Measurements from ENCODE around the gene ASCC1. TPM values are rescaled to one million over a fixed set of nuclear protein-coding genes. Genes with fewer than 3 reads are reported as not detected.

Gene ASCC1
- total RNA-seq, 3 donors from 2014 or later, result 18.0 to 23.6 (median 21.4) TPM

- ATAC-seq (no peak), DNase-seq (no peak)
- peaks cover 16% of the 10 kb centered on the region for H3K4me1 ChIP-seq (ENCODE audit: low read depth)
- intact Hi-C loops (cut with DNase I, micrococcal nuclease), result no loop called here
- TF ChIP-seq CTCF (IDR thresholded peaks at IDR 0.05), result no peak
- no peaks in the 10 kb centered on the region for H3K36me3 ChIP-seq (ENCODE audit: low read depth)
- H3K4me3 ChIP-seq, result no peak overlapping the region
- H3K9me3 ChIP-seq, result no peaks in the 10 kb centered on the region
These were observed 123.7 kb downstream of the ASCC1 start for GRCh38 chr10:72092171-72092924.

GRCh38 chr10:72090326-72090725 lies 125.8 kb downstream of the ASCC1 start:
- no peaks in the 10 kb centered on the region for H3K36me3 ChIP-seq (ENCODE audit: low read depth)
- no peak for TF ChIP-seq CTCF (IDR thresholded peaks at IDR 0.05)
- DNase-seq (no peak), ATAC-seq (no peak)
- no peak overlapping the region for H3K4me3 ChIP-seq
- intact Hi-C loops (cut with DNase I, micrococcal nuclease), result no loop called here
- H3K9me3 ChIP-seq, result no peaks in the 10 kb centered on the region
- H3K4me1 ChIP-seq (ENCODE audit: low read depth), result peaks cover 19% of the 10 kb centered on the region

GRCh38 chr10:72089618-72090017 lies 126.5 kb downstream of the ASCC1 start:
- H3K36me3 ChIP-seq (ENCODE audit: low read depth), result no peaks in the 10 kb centered on the region

GRCh38 chr10:72088889-72089575 lies 127.0 kb downstream of the ASCC1 start:
- intact Hi-C loops (cut with DNase I, micrococcal nuclease), result no loop called here
- no peak for TF ChIP-seq CTCF (IDR thresholded peaks at IDR 0.05)
- Histone ChIP-seq H3K4me3 (no peak overlapping the region), H3K9me3 (no peaks in the 10 kb centered on the region), H3K4me1 (ENCODE audit: low read depth) (peaks cover 19% of the 10 kb centered on the region), H3K36me3 (ENCODE audit: low read depth) (no peaks in the 10 kb centered on the region)
- DNase-seq (peak in 1 of 3 donors; percentile 45), ATAC-seq (peak; percentile 24)

More at GRCh38 chr10:72089618-72090017, 126.5 kb downstream of the ASCC1 start:
- ATAC-seq (peak; percentile 74), DNase-seq (peak in 1 of 3 donors; percentile 50)
- Histone ChIP-seq H3K4me1 (ENCODE audit: low read depth) (peaks cover 19% of the 10 kb centered on the region), H3K9me3 (no peaks in the 10 kb centered on the region), H3K4me3 (no peak overlapping the region)
- intact Hi-C loops (cut with DNase I, micrococcal nuclease), result no loop called here
- TF ChIP-seq CTCF (IDR thresholded peaks at IDR 0.05), result no peak

GRCh38 chr10:72087969-72088888 lies 127.8 kb downstream of the ASCC1 start, which contains the start of gene SPOCK2:
Gene SPOCK2 (minus strand): TSS chr10:72088551. CDS start chr10:72088328, 223 bp downstream.
- Histone ChIP-seq H3K9me3 (no peaks in the 10 kb centered on the region), H3K4me3 (peak within 1 kb of the TSS; percentile 19), H3K36me3 (ENCODE audit: low read depth) (no peaks in the 10 kb centered on the region), H3K4me1 (ENCODE audit: low read depth) (peaks cover 19% of the 10 kb centered on the region)
- peak; percentile 49 for ATAC-seq
- intact Hi-C loops (cut with DNase I, micrococcal nuclease), result no loop called here
- DNase-seq, result peak; percentile 42 to 71 (median 51)
- no peak for TF ChIP-seq CTCF (IDR thresholded peaks at IDR 0.05)
